PFSK-1 (cell line): ENCODE results near the gene TTF1.

ENCODE experiments used
- FOXP2 ChIP-seq: optimal IDR thresholded peaks from 2 replicates; pipeline ENCODE3; 2011; ENCODE audit warnings: borderline replicate concordance, control low read depth, inconsistent platforms; ENCODE audit not compliant: insufficient read depth; ENCODE audit errors: extremely low read length, extremely low read depth
- POLR2AphosphoS5 ChIP-seq: IDR thresholded peaks from 2 replicates; pipeline ENCODE4 v1.6.1; 2012; ENCODE audit warnings: low read depth, mild to moderate bottlenecking, control low read depth, low read length, moderate library complexity
- REST ChIP-seq, 2 experiments: IDR thresholded peaks; 2 replicates each; pipeline versions ENCODE4 v1.6.1 to v1.8.0; 2011 to 2012; ENCODE audit warnings: low read depth in 2 of 2, low read length in 2 of 2, control low read depth in 1 of 2, inconsistent platforms in 1 of 2, mild to moderate bottlenecking in 1 of 2, moderate library complexity in 1 of 2; ENCODE audit not compliant: insufficient read depth in 1 of 2
- SIN3A ChIP-seq: IDR thresholded peaks from 2 replicates; pipeline ENCODE4 v1.6.1; 2012; ENCODE audit warnings: mild to moderate bottlenecking, low read length, moderate library complexity, borderline replicate concordance; ENCODE audit not compliant: insufficient read depth
- TAF1 ChIP-seq: IDR thresholded peaks from 2 replicates; pipeline ENCODE4 v1.6.1; 2012; ENCODE audit warnings: low read length, control low read depth, borderline replicate concordance; ENCODE audit not compliant: insufficient read depth

The TTF1 gene

GRCh38 chr9:132425675-132426062, 19.0 kb upstream of the TTF1 start:
- TF ChIP-seq REST (IDR thresholded peaks at IDR 0.05; ENCODE audit: insufficient read depth in 1 of 2, low read depth in 2 of 2, low read length in 2 of 2) (no peak), FOXP2 (no peak), SIN3A (no peak), POLR2AphosphoS5 (no peak), TAF1 (no peak)

GRCh38 chr9:132424857-132425674, 18.4 kb upstream of the TTF1 start:
- TF ChIP-seq FOXP2 (no peak), SIN3A (no peak), TAF1 (no peak), REST (IDR thresholded peaks at IDR 0.05; ENCODE audit: insufficient read depth in 1 of 2, low read depth in 2 of 2, low read length in 2 of 2) (no peak), POLR2AphosphoS5 (no peak)

- no peak for TF ChIP-seq REST (IDR thresholded peaks at IDR 0.05; ENCODE audit: insufficient read depth in 1 of 2, low read depth in 2 of 2, low read length in 2 of 2)
These were observed 16.9 kb upstream of the TTF1 start for GRCh38 chr9:132423503-132423902.

- TF ChIP-seq SIN3A (no peak), TAF1 (no peak), FOXP2 (no peak), POLR2AphosphoS5 (no peak), REST (IDR thresholded peaks at IDR 0.05; ENCODE audit: insufficient read depth in 1 of 2, low read depth in 2 of 2, low read length in 2 of 2) (no peak)
These were observed 15.9 kb upstream of the TTF1 start for GRCh38 chr9:132422574-132422973.
